ENCODE data around the gene CCDC27. TPM values are rescaled to one million over a fixed set of nuclear protein-coding genes. Genes with fewer than 3 reads are reported as not detected.

Gene CCDC27
- total and polyA plus RNA-seq, 2 of the 13 experiments (the other 11 are each of a cell fraction or from before 2014, with no cell fraction given): not detected

DNA sequence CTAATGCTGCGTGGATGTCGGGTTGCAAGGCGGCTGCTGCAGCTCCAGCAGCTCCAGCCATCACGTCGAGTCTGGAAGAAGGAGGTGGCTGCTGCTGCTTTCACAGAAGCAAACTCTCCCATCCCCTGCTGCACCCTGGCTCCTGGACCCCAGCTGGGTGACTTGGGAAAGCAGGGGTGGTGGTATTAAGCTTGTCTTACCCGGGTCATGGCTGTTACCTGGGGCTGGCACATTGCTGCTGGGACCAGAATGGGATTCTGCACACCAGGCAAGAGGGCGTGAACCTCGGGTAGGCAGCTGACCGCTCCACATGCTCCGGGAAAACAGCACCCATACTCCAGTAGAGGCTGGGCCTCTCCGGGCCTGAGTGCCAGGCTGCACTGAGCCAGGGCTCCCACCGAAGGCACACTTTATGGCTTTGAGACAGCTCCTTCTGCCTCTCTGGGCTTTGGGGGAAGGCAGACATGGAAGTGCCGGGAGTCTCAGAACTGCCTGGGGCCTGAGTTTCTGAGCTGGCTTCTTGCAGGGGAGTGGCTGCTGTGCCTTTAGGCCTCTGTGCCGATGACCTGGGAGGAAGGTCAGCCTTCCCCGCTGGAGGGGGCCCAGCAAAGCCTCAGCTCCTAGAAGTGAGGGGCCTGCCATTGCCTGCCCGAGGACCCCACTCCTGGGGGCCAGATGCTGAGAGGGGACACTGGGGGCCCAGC, 21.5 kb downstream of the CCDC27 start (continued):
- 0 out of 2 replicates have a peak, but pooled peaks have one; percentile 9 for TF ChIP-seq KLF9 (CRISPR knock-in tag; IDR thresholded peaks at IDR 0.05; ENCODE audit: low read depth)
- TF ChIP-seq, protein P1, sequence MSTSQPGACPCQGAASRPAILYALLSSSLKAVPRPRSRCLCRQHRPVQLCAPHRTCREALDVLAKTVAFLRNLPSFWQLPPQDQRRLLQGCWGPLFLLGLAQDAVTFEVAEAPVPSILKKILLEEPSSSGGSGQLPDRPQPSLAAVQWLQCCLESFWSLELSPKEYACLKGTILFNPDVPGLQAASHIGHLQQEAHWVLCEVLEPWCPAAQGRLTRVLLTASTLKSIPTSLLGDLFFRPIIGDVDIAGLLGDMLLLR (CRISPR knock-in tag; IDR thresholded peaks at IDR 0.05): no peak
- TF ChIP-seq ZNF569 (CRISPR knock-in tag; IDR thresholded peaks at IDR 0.05; ENCODE audit: borderline replicate concordance): no peak
- TF ChIP-seq ZNF550 (CRISPR knock-in tag; IDR thresholded peaks at IDR 0.05; ENCODE audit: borderline replicate concordance): no peak
- TF ChIP-seq ZNF546 (CRISPR knock-in tag; conservative IDR thresholded peaks at IDR 0.05): peak; percentile 26
- TF ChIP-seq ZNF607 (CRISPR knock-in tag; IDR thresholded peaks at IDR 0.05; ENCODE audit: borderline replicate concordance): no peak
- TF ChIP-seq, protein P2, sequence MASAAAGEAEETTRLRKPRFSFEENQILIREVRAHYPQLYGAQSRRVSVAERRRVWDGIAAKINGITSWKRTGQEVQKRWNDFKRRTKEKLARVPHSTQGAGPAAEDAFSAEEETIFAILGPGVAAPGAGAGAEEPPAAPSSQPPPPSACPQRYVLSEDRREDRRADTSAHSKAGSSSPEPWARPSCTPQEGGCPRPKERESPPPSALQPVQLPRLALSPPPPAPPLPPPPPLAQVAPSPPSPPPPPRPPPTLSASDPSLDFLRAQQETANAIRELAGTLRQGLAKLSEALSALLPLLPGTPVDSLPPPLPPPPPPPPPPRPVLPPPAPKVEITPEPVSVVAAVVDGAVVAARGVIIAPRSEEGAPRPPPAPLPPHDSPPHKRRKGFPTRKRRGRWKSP (CRISPR knock-in tag; IDR thresholded peaks at IDR 0.05): no peak
- TF ChIP-seq GABPA (IDR thresholded peaks at IDR 0.05; ENCODE audit: low read depth, low read length): no peak
- no peak for TF ChIP-seq GABPA (CRISPR knock-in tag; IDR thresholded peaks at IDR 0.05; ENCODE audit: low read depth)
- no peak for TF ChIP-seq MED13 (CRISPR knock-in tag; IDR thresholded peaks at IDR 0.05)
- TF ChIP-seq MZF1 (CRISPR knock-in tag; IDR thresholded peaks at IDR 0.05; ENCODE audit: borderline replicate concordance): no peak
- 0 out of 2 replicates have a peak, but pooled peaks have one; percentile 46 for TF ChIP-seq RFXAP (CRISPR knock-in tag; IDR thresholded peaks at IDR 0.05; ENCODE audit: borderline replicate concordance)
- TF ChIP-seq NRL (CRISPR knock-in tag; IDR thresholded peaks at IDR 0.05; ENCODE audit: borderline replicate concordance): peak; percentile 66
- TF ChIP-seq ELF1 (CRISPR knock-in tag; IDR thresholded peaks at IDR 0.05): no peak
- TF ChIP-seq, protein P3, sequence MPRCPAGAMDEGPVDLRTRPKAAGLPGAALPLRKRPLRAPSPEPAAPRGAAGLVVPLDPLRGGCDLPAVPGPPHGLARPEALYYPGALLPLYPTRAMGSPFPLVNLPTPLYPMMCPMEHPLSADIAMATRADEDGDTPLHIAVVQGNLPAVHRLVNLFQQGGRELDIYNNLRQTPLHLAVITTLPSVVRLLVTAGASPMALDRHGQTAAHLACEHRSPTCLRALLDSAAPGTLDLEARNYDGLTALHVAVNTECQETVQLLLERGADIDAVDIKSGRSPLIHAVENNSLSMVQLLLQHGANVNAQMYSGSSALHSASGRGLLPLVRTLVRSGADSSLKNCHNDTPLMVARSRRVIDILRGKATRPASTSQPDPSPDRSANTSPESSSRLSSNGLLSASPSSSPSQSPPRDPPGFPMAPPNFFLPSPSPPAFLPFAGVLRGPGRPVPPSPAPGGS (CRISPR knock-in tag; IDR thresholded peaks at IDR 0.05): no peak; the same call in 1 of the 2 replicates
- TF ChIP-seq RFX1 (IDR thresholded peaks at IDR 0.05): no peak
- no peak for TF ChIP-seq SP4 (CRISPR knock-in tag; IDR thresholded peaks at IDR 0.05)
- TF ChIP-seq TBX3 (IDR thresholded peaks at IDR 0.05; ENCODE audit: borderline replicate concordance): no peak
- TF ChIP-seq SETDB1 (CRISPR knock-in tag; IDR thresholded peaks at IDR 0.05; ENCODE audit: borderline replicate concordance): no peak
- TF ChIP-seq ZNF605 (CRISPR knock-in tag; IDR thresholded peaks at IDR 0.05): 0 out of 2 replicates have a peak, but pooled peaks have one; percentile 42
- TF ChIP-seq, protein P4, sequence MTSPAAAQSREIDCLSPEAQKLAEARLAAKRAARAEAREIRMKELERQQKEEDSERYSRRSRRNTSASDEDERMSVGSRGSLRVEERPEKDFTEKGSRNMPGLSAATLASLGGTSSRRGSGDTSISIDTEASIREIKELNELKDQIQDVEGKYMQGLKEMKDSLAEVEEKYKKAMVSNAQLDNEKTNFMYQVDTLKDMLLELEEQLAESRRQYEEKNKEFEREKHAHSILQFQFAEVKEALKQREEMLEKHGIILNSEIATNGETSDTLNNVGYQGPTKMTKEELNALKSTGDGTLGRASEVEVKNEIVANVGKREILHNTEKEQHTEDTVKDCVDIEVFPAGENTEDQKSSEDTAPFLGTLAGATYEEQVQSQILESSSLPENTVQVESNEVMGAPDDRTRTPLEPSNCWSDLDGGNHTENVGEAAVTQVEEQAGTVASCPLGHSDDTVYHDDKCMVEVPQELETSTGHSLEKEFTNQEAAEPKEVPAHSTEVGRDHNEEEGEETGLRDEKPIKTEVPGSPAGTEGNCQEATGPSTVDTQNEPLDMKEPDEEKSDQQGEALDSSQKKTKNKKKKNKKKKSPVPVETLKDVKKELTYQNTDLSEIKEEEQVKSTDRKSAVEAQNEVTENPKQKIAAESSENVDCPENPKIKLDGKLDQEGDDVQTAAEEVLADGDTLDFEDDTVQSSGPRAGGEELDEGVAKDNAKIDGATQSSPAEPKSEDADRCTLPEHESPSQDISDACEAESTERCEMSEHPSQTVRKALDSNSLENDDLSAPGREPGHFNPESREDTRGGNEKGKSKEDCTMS (CRISPR knock-in tag; conservative IDR thresholded peaks at IDR 0.05): no peak
- no peak for TF ChIP-seq MAFK (conservative IDR thresholded peaks at IDR 0.05 in 1 of 2, IDR thresholded peaks at IDR 0.05 in 1 of 2; ENCODE audit: low read length in 2 of 2)
- TF ChIP-seq ZNF337 (CRISPR knock-in tag; IDR thresholded peaks at IDR 0.05; ENCODE audit: borderline replicate concordance, low read depth): no peak
- no peak for TF ChIP-seq ZNF138 (CRISPR knock-in tag; IDR thresholded peaks at IDR 0.05; ENCODE audit: low read depth)
